NCI-H1048 (cell line): ENCODE results near the gene LRRC4B.
"Not testable (repeated sequence)": the region's sequence is repeated elsewhere in the genome, so short reads cannot be mapped to it uniquely, and the experiment has no call there.

ENCODE experiments used
- DNase-seq: peaks from one replicate; lab custom pipeline; 2025; lab: John Stamatoyannopoulos, UW

Gene LRRC4B

DNA sequence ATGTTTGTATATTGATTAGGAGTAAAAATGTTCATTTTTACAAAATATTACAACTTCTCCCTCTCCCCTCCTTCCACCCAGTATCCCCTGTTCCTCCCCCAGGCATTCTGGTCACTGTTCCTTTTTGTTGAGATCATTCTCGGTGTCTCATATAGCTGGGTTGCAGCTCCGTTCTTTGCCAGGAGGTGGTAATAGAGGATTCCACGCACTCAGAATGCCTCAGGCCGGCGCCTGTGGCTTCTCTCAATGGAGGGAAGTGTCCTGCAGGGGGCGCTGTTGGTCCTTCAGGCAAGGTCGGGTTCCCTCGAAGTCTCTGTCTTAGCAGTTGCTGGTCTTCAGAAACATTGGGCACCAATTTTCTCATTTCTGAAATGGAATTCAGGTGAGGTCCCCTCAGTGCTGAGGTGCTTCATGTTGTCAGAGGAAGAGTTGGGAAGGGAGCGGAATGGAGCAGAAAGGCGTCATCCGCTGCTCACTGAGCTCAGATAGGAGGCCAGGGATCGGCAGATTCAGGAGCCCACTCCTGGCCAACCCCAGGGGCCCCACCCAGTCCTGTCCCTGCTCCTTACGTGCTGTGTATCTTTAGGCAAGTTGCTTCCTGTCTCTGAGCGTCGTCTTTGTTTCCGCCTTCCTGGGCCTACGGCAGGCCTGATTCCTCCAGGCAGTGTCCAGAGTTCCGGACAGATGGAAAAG lies 81.3 kb downstream of the LRRC4B start:
- no peak for DNase-seq

DNA sequence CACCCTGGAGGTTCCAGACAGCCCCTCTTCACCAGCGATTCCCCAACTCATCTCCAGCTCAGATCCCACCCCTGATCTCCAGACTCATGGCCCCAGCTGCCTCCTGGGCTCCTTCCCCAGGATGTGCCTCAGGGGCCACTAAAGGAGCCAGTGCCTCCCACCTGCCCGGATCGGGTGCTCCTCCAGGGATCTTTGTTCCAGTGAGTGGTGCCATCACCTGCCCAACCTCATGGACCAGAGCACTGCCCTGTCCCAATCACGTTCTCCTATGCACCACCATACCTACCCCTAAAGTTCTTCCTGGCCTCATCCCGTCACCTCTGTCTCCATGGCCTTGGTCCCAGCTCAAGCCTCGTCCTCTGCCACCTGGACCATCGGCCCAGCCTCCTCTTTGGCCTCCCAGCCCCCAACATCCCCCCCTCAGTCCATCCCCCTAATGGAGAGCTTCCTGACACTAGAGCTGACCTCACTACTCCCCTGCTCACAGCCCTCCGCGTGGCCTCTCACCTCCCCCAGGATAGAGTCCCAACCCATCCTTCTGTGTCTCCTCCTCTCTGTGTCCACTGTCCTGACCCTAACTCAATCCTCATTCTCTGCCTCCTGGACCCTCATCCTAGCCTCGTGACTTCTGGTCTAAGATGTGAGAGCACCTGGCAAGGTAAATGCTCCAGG lies 82.8 kb downstream of the LRRC4B start:
- DNase-seq = no peak

- no peak for DNase-seq
Observed at GRCh38 chr19:50482916-50483315, 85.3 kb downstream of the LRRC4B start.

GRCh38 chr19:50482271-50482855 lies 85.9 kb downstream of the LRRC4B start:
- no peak for DNase-seq

- no peak for DNase-seq
Observed at GRCh38 chr19:50481351-50482149, 86.7 kb downstream of the LRRC4B start.

GRCh38 chr19:50480281-50481111 lies 87.7 kb downstream of the LRRC4B start:
- DNase-seq = no peak

GRCh38 chr19:50479761-50480251 lies 88.4 kb downstream of the LRRC4B start:
- DNase-seq = no peak

DNA sequence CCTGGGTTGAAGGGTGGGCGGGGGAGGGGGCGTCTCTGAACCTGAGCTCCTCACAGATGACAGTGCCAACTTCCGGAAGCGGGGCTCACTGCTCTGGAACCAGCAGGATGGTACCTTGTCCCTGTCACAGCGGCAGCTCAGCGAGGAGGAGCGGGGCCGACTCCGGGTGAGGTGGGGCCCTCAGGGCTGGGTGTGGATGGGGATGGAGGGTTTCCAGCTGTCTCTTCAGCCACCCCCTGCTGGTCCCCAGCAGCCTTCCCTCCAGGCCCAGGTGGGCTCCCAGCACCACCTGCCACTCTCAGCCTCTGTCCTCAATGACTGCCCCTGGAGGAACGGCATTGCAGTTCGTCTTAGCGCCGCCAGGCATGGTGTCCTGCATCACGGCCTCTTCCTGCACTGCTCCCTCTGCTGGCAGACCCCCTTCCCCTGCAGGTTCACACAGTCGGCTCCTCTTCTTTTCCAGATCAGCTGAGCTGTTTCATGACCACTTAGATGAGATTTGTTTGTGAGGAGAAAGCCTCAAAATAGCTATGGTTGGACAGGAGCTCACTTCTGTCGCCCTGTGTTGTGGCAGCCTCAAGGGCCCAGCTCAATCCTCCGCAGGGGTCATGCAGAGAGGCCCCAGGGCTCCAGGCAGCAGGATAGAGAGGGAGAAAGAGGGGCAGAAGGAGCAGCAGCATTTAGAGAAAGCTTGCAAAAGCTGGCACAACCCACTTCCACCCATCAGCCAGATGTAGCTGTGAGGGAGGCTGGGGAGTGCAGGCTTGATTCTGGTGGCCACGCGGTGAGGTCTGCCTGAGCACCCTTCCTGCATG lies 89.1 kb downstream of the LRRC4B start:
- DNase-seq = no peak

DNA sequence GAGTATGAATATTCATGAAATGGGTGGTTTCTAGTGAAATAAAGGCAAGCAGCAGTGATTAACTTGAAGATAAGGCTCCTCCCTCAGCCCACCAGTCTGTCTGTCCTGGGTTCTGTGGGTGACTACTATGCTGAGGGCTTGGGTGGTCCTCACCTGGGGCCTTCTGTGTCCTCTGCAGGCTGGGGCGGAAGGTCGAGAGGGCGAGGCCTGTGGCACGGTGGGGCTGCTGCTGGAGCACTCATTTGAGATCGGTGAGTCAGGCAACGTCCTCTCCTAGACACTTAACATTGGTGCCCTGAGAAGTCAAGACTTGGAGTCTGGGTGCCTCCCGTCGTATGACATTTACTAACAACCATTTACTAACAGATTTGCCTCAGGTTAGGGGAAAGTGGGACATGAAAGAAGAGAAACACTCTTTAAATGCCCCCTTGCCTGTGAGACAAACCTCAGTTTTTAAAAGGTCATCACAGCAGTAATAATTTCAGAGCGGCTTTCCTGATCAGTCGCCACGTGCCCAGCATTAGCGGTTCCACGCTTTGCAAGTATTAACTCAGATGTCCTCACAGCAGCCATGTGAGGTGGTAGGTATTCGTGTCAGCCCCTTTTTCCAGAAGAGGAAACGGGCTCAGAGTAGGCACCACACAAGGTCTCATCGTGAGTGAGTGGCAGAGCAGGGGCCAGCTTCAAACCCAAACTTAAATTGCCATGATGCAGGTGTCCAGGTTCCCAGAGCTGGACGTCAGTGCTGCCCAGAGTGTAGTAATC lies 90.3 kb downstream of the LRRC4B start:
- DNase-seq = no peak

DNA sequence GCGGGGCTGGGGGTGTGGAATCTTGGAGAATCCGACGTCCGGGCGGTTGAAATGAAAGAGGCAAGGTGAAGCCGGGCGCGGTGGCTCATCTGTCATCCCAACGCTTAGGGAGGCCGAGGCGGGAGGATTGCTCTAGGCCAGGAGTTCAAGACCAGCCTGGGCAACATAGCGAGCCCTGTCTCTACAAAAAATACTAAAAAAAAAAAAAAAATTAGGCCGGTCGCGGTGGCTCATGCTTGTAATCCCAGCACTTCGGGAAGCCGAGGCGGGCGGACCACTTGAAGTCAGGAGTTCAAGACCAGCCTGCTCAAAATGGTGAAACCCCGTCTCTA lies 91.4 kb downstream of the LRRC4B start:
- DNase-seq = no peak

GRCh38 chr19:50476224-50476906 lies 91.9 kb downstream of the LRRC4B start, which contains the start of the genes EMC10 and GARIN5A:
Gene EMC10 (plus strand): TSS chr19:50476507. CDS start chr19:50476545, 38 bp downstream.
Gene GARIN5A (minus strand): TSS chr19:50476848. CDS start chr19:50476388, 460 bp downstream.
- DNase-seq = peak; percentile 88

DNA sequence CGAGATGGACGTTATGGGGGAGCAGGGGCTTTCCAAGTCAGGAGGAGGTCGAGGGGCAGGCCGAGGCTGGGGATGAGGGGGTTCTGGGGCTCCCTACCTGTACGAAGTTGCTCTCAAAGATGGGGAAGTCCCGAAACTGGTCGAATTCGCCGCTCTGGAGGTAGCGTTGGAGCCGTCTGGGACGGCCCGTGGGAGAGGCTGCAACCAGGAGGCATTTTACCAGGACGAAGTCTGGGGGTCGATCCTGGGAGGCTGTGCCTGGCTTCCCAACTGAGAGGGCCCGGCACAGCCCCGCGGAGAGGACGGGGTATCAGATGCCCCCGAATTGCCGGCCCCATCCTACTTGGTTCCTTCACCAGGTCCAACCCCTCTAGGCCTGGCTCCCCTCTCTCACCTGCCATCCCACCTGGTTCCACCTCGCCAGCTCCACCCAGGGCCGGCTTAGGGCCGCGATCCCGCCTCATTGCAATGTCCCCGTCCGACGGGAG lies 92.5 kb downstream of the LRRC4B start:
- DNase-seq = no peak

DNA sequence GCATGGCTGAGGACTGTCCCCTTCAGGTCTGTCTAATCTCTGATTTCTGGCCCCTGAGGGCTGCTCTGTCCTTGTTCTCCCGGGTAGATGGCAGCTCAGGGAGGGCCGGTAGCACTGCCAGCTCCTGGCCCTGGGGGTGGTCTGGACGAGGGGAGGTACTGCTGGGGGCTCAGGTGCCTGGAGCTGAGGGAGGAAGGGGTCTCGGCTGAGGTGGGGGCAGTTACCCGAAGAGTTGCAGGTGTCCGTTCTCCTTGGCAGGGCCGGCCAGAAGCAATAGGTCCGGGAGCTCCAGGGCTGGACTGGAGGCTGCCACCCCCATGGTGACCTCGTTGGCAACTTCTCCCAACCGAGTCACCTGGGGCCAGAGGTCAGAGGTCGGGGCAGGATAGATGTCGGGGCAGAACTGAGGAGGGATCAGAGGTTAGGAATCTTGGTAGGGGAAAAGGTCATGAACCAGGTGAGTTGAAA lies 93.1 kb downstream of the LRRC4B start:
- no peak for DNase-seq

DNA sequence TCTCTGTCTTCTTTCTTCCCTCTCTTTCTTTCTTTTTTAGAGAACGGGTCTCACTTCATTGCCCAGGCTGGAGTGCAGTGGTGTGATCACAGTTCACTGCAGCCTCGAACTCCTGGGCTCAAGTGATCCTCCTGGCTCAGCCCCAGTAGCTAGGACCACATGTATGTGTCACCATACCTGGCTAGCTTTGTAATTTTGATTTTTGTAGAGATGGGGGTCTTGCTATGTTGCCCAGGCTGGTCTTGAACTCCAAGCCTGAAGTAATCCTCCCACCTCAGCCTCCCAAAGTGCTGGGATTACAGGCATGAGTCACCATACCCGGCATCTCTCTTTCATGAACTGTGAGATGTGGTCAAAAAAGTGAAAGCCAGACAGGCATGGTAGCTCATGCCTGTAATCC lies 94.9 kb downstream of the LRRC4B start:
- not testable (repeated sequence) for DNase-seq

GRCh38 chr19:50468818-50469217 lies 99.4 kb downstream of the LRRC4B start:
- DNase-seq = no peak

DNA sequence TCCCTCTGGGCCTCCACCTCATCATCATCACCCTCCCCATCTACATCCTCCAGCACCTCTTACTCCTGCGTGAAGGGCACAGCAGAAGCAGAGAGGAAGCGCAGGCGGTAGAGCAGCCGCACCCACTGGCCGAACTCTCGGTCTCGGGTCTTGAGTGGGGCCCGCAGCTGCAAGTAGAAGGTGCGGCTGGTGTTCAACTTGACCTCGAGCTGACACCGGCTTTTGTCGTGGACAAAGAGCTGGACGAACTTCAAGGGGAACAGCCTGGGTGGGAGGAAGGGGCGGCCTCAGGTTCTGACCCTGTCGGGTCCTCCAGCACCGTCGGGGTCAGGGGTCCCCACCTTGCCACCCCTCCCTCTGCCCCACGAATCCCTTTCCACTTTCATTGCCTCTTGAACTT lies 100.7 kb downstream of the LRRC4B start:
- no peak for DNase-seq
